ENCODE measurements around the gene PRR23E.

Gene PRR23E

GRCh38 chr3:127212231-127212630 lies 19.3 kb downstream of the PRR23E start:
- DNase-seq (ENCODE audit: extremely low read depth, low read depth), result no peak
- H3K4me3 ChIP-seq (replicated peaks; ENCODE audit: low read depth, low read length), result no peak overlapping the region
- TF ChIP-seq CTCF (IDR thresholded peaks at IDR 0.05; ENCODE audit: low read depth, low read length, missing control alignments), result no peak

- no peak overlapping the region for H3K4me3 ChIP-seq (replicated peaks; ENCODE audit: low read depth, low read length)
- TF ChIP-seq CTCF (IDR thresholded peaks at IDR 0.05; ENCODE audit: low read depth, low read length, missing control alignments), result no peak
- no peak for DNase-seq (ENCODE audit: extremely low read depth, low read depth)
Observed at GRCh38 chr3:127212711-127213110, 19.8 kb downstream of the PRR23E start.

- no peak for DNase-seq (ENCODE audit: extremely low read depth, low read depth)
- TF ChIP-seq CTCF (IDR thresholded peaks at IDR 0.05; ENCODE audit: low read depth, low read length, missing control alignments), result no peak
- no peak overlapping the region for H3K4me3 ChIP-seq (replicated peaks; ENCODE audit: low read depth, low read length)
Observed at GRCh38 chr3:127213381-127213918, 20.5 kb downstream of the PRR23E start.

- no peak overlapping the region for H3K4me3 ChIP-seq (replicated peaks; ENCODE audit: low read depth, low read length)
- TF ChIP-seq CTCF (IDR thresholded peaks at IDR 0.05; ENCODE audit: low read depth, low read length, missing control alignments), result no peak
- DNase-seq (ENCODE audit: extremely low read depth, low read depth), result no peak
Observed at GRCh38 chr3:127214975-127215374, 22.0 kb downstream of the PRR23E start.

GRCh38 chr3:127215714-127216414 lies 22.9 kb downstream of the PRR23E start:
- no peak for DNase-seq (ENCODE audit: extremely low read depth, low read depth)
- no peak overlapping the region for H3K4me3 ChIP-seq (replicated peaks; ENCODE audit: low read depth, low read length)
- no peak for TF ChIP-seq CTCF (IDR thresholded peaks at IDR 0.05; ENCODE audit: low read depth, low read length, missing control alignments)

GRCh38 chr3:127216415-127217261 lies 23.7 kb downstream of the PRR23E start:
- DNase-seq (ENCODE audit: extremely low read depth, low read depth), result no peak
- no peak overlapping the region for H3K4me3 ChIP-seq (replicated peaks; ENCODE audit: low read depth, low read length)
- no peak for TF ChIP-seq CTCF (IDR thresholded peaks at IDR 0.05; ENCODE audit: low read depth, low read length, missing control alignments)

Data from HFF-Myc (cell line).